Fibroblast of mammary gland (primary cell): ENCODE results near the gene PCDH19.

Source experiments
- DNase-seq: peaks from one replicate; pipeline ENCODE4 v3.0.0-alpha.2; 2010; ENCODE audit warnings: low read depth
- H3K4me3 ChIP-seq: 2 replicates; pipeline ENCODE4 v1.5.1; 2011; ENCODE audit warnings: low read depth, mild to moderate bottlenecking, low read length, moderate library complexity; ENCODE audit not compliant: control insufficient read depth
- CTCF ChIP-seq: conservative IDR thresholded peaks from 2 replicates; pipeline ENCODE4 v1.5.1; 2011; ENCODE audit warnings: low read depth, low read length, inconsistent platforms; ENCODE audit not compliant: control insufficient read depth, insufficient read depth

PCDH19 gene

DNA sequence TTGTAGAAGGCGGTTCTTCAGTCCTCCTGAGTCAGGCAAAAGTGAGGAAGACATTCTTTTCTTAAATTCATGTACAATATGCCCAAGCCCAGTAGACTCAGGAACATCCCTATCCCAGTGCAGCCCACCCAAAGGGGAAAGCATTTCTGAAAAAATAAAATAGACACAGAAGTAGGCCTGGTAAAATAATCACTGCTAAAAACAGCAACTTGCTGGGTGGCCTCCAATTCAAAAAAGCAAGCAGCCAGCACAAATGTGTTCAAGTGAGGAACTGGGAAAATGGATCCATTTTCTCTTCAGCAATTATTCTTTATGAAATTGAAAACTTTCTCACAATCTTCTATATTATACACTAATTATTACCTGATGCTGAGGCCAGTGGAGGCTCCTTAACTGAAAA, 165.4 kb downstream of the PCDH19 start:
- TF ChIP-seq CTCF, result no peak
- H3K4me3 ChIP-seq, result no peak overlapping the region
- no peak for DNase-seq
